Osteocyte (in vitro differentiated cells): Measurements from ENCODE around the gene GRM4. TPM values are rescaled to one million over a fixed set of nuclear protein-coding genes. Genes with fewer than 3 reads are reported as not detected.

Experiments
- DNase-seq: peaks from one replicate; pipeline ENCODE4 v3.0.0; 2021; ENCODE audit warnings: mixed read lengths; ENCODE audit not compliant: unreplicated experiment; ENCODE audit errors: extremely low spot score
- H3K27ac Mint-ChIP-seq: one replicate; pipeline ENCODE4 v1.8.0; 2021; ENCODE audit warnings: mild to moderate bottlenecking, mixed read lengths; ENCODE audit not compliant: unreplicated experiment
- H3K27me3 Mint-ChIP-seq: one replicate; pipeline ENCODE4 v1.8.0; 2021; ENCODE audit warnings: mixed read lengths; ENCODE audit not compliant: unreplicated experiment
- H3K36me3 Mint-ChIP-seq: one replicate; pipeline ENCODE4 v1.8.0; 2021; ENCODE audit warnings: mixed read lengths; ENCODE audit not compliant: unreplicated experiment
- H3K4me1 Mint-ChIP-seq: one replicate; pipeline ENCODE4 v1.8.0; 2021; ENCODE audit warnings: mixed read lengths; ENCODE audit not compliant: unreplicated experiment
- H3K4me3 Mint-ChIP-seq: one replicate; pipeline ENCODE4 v1.8.0; 2021; ENCODE audit warnings: mild to moderate bottlenecking, moderate library complexity, mixed read lengths; ENCODE audit not compliant: unreplicated experiment
- H3K9me3 Mint-ChIP-seq: one replicate; pipeline ENCODE4 v1.8.0; 2021; ENCODE audit warnings: mixed read lengths; ENCODE audit not compliant: unreplicated experiment
- total RNA-seq: library from RNA; stranded (reverse); gene quantifications from 2 replicates; pipeline ENCODE4 v1.2.1, GENCODE V29; 2021
- TF ChIP-seq, protein P1 (sequence below): fragments of 200-600 bp; sonication (generic); IDR thresholded peaks from 2 replicates; pipeline ENCODE4 v1.5.0; 2021; ENCODE audit warnings: antibody characterized with exemption, mild to moderate bottlenecking, moderate library complexity

The GRM4 gene
- total RNA-seq, 1 donor from 2014 or later: 0.40 TPM

DNA sequence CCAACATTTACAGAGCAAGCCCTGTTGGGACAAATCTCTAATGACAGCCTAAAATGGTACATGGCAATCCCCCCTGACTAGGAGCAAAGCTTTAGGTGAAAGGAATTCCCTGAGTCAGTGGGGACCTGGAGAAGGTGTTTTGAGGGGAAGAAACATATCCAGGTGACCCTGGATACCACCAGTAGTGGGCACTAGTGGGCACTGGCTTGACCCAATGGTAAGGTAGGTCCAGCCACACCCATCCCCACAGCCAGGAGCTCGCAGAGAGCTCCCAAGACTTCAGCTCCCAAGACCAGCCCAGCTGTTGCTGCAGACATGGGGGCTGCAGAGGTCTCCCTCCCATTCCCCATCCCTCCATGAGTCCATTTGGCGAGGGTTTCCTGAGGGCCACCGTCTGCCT is 19.5 kb downstream of the GRM4 start:
- H3K27ac Mint-ChIP-seq: no peak overlapping the region
- H3K9me3 Mint-ChIP-seq: no peaks in the 10 kb centered on the region
- H3K4me3 Mint-ChIP-seq: no peak overlapping the region
- TF ChIP-seq, protein P1, sequence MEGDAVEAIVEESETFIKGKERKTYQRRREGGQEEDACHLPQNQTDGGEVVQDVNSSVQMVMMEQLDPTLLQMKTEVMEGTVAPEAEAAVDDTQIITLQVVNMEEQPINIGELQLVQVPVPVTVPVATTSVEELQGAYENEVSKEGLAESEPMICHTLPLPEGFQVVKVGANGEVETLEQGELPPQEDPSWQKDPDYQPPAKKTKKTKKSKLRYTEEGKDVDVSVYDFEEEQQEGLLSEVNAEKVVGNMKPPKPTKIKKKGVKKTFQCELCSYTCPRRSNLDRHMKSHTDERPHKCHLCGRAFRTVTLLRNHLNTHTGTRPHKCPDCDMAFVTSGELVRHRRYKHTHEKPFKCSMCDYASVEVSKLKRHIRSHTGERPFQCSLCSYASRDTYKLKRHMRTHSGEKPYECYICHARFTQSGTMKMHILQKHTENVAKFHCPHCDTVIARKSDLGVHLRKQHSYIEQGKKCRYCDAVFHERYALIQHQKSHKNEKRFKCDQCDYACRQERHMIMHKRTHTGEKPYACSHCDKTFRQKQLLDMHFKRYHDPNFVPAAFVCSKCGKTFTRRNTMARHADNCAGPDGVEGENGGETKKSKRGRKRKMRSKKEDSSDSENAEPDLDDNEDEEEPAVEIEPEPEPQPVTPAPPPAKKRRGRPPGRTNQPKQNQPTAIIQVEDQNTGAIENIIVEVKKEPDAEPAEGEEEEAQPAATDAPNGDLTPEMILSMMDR: no peak
- H3K27me3 Mint-ChIP-seq: peaks cover 14% of the 10 kb centered on the region
- no peak for DNase-seq
- H3K4me1 Mint-ChIP-seq: no peaks in the 10 kb centered on the region
- H3K36me3 Mint-ChIP-seq: no peaks in the 10 kb centered on the region

DNA sequence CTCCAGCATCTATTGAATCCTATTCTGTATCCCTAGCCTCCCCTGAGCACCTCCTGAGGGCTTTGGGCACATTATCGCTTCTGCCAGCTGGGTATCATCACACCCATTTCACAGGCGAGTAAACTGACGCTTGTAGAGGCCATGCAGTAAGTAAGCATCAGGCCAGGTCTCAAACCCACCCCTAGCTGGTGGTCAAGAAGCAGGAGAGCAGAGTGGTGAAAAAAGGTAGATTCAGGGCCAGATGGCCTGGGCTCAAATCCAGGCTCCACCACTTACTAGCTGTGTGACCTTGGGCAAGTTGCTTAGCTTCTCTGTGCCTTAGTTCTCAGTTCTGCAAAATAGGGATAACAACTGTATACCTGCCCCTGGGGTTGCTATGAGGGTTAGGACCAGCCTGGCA is 19.9 kb downstream of the GRM4 start:
- H3K9me3 Mint-ChIP-seq: no peaks in the 10 kb centered on the region
- TF ChIP-seq, protein P1: no peak
- no peaks in the 10 kb centered on the region for H3K4me1 Mint-ChIP-seq
- H3K27me3 Mint-ChIP-seq: peaks cover 13% of the 10 kb centered on the region
- H3K36me3 Mint-ChIP-seq: no peaks in the 10 kb centered on the region
- H3K4me3 Mint-ChIP-seq: no peak overlapping the region
- no peak for DNase-seq
- no peak overlapping the region for H3K27ac Mint-ChIP-seq

DNA sequence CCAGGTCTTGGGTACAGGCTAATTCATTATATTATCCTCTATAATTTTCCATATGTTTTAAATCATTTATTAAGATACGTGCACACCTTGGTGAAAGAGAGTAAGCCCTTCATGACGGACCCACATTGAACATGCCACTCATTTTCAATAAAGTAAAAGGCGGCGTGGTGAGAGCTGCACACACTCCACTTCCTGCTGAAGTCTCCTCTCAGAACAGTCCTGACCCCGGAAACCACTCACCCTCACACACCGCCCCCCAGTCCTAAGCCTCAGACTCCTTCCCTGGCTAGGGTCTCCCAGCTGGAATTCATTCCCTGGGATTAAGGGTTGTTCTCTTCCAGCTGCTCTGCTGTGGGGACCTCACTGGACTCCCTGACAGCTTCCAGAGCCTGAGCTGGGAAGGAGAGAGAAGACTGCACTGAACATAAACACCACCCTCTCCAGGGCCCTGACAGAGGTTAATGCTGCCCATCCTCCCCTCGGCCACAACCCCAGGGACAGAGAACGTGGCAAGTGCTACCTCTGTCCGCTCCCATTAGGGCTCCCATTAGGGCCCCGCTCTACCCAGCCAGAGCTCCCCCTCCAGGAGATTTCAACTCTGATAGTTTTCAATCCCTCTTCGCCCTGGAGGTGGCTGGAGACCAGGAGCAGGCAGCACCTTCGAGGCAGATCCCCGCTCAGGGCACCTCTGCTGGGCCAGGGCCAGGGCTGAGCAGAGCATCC is 24.8 kb downstream of the GRM4 start:
- TF ChIP-seq, protein P1: no peak
- Mint-ChIP-seq H3K9me3 (no peaks in the 10 kb centered on the region), H3K4me1 (no peaks in the 10 kb centered on the region), H3K4me3 (no peak overlapping the region), H3K36me3 (no peaks in the 10 kb centered on the region), H3K27me3 (peaks cover 18% of the 10 kb centered on the region), H3K27ac (no peak overlapping the region)
- no peak for DNase-seq

DNA sequence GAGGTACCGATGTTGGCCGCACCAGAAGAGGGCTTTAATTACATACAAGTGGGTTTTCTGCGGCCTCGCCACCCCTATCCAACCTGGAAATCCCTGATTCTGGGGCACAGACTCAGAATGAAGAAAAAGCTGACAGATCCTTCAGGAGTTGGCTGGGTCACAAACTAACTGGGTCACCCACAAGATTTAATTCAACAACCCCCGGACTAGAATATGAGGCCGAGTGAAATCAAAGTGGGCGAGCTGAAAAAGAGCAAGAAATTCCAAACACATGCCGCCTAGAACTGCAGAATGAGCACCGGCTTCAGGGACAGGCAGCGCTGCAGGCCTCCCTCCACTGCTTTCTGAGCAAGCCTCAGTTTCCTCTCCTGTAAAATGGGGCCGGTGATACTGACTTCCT is 30.0 kb downstream of the GRM4 start:
- Mint-ChIP-seq H3K27ac (no peak overlapping the region), H3K4me1 (no peaks in the 10 kb centered on the region), H3K4me3 (no peak overlapping the region), H3K36me3 (no peaks in the 10 kb centered on the region), H3K9me3 (no peaks in the 10 kb centered on the region), H3K27me3 (peaks cover 27% of the 10 kb centered on the region)
- TF ChIP-seq, protein P1: no peak
- DNase-seq: no peak

DNA sequence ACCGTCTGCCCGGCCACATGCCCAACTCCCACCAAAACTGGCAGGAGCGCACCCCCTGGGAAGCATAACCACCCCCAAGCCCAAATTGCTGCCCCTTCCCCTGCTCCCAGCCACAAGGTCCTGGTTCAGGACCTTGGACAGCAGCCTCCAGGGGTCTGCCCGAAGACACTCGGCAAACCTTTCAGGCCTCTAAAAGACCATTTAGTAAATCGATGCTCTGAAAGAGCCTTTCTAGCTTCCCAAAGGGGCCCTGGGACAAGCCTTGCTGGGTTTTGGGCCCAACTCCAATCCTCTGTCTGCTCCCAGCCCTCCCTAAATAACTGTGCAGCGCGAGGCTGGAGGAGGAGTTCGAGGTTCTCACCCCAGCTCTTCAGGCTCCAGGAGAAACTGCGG is 30.5 kb downstream of the GRM4 start:
- Mint-ChIP-seq H3K4me1 (no peaks in the 10 kb centered on the region), H3K27ac (no peak overlapping the region), H3K4me3 (no peak overlapping the region), H3K9me3 (no peaks in the 10 kb centered on the region), H3K36me3 (no peaks in the 10 kb centered on the region), H3K27me3 (peaks cover 27% of the 10 kb centered on the region)
- no peak for DNase-seq
- TF ChIP-seq, protein P1: no peak
